ENCODE results near the gene MOSMO.

DNA sequence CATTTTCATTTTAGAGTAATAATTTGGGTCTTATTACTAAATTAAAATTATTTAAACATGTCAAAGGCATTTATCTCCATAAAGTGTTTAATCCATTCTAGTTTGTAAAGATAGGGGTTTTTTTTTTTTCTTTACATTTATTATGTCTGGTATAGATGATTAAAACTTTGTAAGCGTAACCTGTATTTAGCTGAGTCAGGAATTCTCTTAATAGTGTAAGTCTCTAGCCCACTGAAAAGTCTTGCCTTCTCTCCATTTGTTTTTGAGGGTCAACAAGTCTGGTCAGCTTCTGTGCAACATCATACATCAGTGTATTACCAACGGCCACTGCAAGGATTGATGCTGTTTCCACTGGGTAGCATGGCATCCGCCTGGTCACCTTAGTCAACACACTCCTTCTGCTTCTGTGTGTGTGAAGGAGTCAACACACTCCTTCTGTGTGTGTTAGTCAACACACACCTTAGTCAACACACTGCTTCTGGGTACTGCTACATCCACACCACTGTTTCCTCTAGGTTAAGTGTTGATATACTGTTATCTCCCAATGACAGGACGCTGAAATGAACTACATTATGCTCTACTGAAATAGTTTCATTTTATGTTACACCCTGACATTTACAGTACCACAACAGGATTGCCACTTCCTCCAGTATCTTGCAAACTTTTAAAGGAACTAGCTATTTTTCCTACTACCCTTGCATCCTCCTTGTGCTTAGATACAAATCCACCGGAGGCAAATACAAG is 47.1 kb downstream of the MOSMO start:
- TF ChIP-seq, protein P1, sequence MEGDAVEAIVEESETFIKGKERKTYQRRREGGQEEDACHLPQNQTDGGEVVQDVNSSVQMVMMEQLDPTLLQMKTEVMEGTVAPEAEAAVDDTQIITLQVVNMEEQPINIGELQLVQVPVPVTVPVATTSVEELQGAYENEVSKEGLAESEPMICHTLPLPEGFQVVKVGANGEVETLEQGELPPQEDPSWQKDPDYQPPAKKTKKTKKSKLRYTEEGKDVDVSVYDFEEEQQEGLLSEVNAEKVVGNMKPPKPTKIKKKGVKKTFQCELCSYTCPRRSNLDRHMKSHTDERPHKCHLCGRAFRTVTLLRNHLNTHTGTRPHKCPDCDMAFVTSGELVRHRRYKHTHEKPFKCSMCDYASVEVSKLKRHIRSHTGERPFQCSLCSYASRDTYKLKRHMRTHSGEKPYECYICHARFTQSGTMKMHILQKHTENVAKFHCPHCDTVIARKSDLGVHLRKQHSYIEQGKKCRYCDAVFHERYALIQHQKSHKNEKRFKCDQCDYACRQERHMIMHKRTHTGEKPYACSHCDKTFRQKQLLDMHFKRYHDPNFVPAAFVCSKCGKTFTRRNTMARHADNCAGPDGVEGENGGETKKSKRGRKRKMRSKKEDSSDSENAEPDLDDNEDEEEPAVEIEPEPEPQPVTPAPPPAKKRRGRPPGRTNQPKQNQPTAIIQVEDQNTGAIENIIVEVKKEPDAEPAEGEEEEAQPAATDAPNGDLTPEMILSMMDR (IDR thresholded peaks at IDR 0.05; ENCODE audit: borderline replicate concordance, extremely low read depth, low read length, poor library complexity, severe bottlenecking) = no peak
- TF ChIP-seq EZH2 (IDR thresholded peaks at IDR 0.05; ENCODE audit: borderline replicate concordance, low read depth, low read length, severe bottlenecking) = no peak

All from DND-41 (cell line).